ENCODE data around the gene DHX35. TPM values are rescaled to one million over a fixed set of nuclear protein-coding genes. Genes with fewer than 3 reads are reported as not detected.
A peak's percentile ranks its signal among the peaks of the same experiment; 100 is the strongest.

The DHX35 gene
- total RNA-seq, 1 donor from 2014 or later: 15.2 TPM

GRCh38 chr20:39066471-39067242, 104.5 kb downstream of the DHX35 start:
- H3K9me3 Mint-ChIP-seq: peaks cover 5% of the 10 kb centered on the region
- H3K4me3 Mint-ChIP-seq: no peak overlapping the region
- peaks cover 18% of the 10 kb centered on the region for H3K4me1 Mint-ChIP-seq
- DNase-seq (ENCODE audit: low spot score in 2 of 2, unreplicated experiment in 2 of 2): peak in 1 of 2 experiments; percentile 71
- H3K27ac Mint-ChIP-seq: peak overlapping the region; percentile 39
- peak; percentile 23 for TF ChIP-seq CTCF (IDR thresholded peaks at IDR 0.05; ENCODE audit: unreplicated experiment)
- H3K27me3 Mint-ChIP-seq (ENCODE audit: low read depth): peaks cover 52% of the 10 kb centered on the region
- no peaks in the 10 kb centered on the region for H3K36me3 Mint-ChIP-seq

GRCh38 chr20:39067526-39068216, 105.5 kb downstream of the DHX35 start:
- Mint-ChIP-seq H3K4me1 (peaks cover 18% of the 10 kb centered on the region), H3K36me3 (no peaks in the 10 kb centered on the region), H3K27ac (no peak overlapping the region), H3K9me3 (peaks cover 5% of the 10 kb centered on the region), H3K4me3 (no peak overlapping the region), H3K27me3 (ENCODE audit: low read depth) (peaks cover 43% of the 10 kb centered on the region)
- no peak for DNase-seq (ENCODE audit: low spot score in 2 of 2, unreplicated experiment in 2 of 2)
- no peak for TF ChIP-seq CTCF (IDR thresholded peaks at IDR 0.05; ENCODE audit: unreplicated experiment)

GRCh38 chr20:39069976-39070375, 107.8 kb downstream of the DHX35 start:
- no peak for DNase-seq (ENCODE audit: low spot score in 2 of 2, unreplicated experiment in 2 of 2)
- Mint-ChIP-seq H3K9me3 (peaks cover 11% of the 10 kb centered on the region), H3K27me3 (ENCODE audit: low read depth) (peaks cover 50% of the 10 kb centered on the region), H3K4me1 (peaks cover 18% of the 10 kb centered on the region), H3K36me3 (no peaks in the 10 kb centered on the region), H3K27ac (no peak overlapping the region), H3K4me3 (no peak overlapping the region)
- no peak for TF ChIP-seq CTCF (IDR thresholded peaks at IDR 0.05; ENCODE audit: unreplicated experiment)

GRCh38 chr20:39070484-39071231, 108.5 kb downstream of the DHX35 start:
- peaks cover 56% of the 10 kb centered on the region for H3K27me3 Mint-ChIP-seq (ENCODE audit: low read depth)

More at GRCh38 chr20:39070484-39071231, 108.5 kb downstream of the DHX35 start:
- peaks cover 18% of the 10 kb centered on the region for H3K4me1 Mint-ChIP-seq
- no peaks in the 10 kb centered on the region for H3K36me3 Mint-ChIP-seq
- peaks cover 11% of the 10 kb centered on the region for H3K9me3 Mint-ChIP-seq
- no peak for TF ChIP-seq CTCF (IDR thresholded peaks at IDR 0.05; ENCODE audit: unreplicated experiment)
- DNase-seq (ENCODE audit: low spot score in 2 of 2, unreplicated experiment in 2 of 2): no peak
- no peak overlapping the region for H3K4me3 Mint-ChIP-seq
- no peak overlapping the region for H3K27ac Mint-ChIP-seq
